SK-N-SH treated with all-trans-retinoic acid at 6 μM for 48 hours (cell line): ENCODE results near the gene ZNF385B.
"Not testable (repeated sequence)": the region's sequence is repeated elsewhere in the genome, so short reads cannot be mapped to it uniquely, and the experiment has no call there.

ENCODE experiments used
- ATAC-seq: fragments of 200-7000 bp; cut with Tn5 transposase; 3 replicates; pipeline ENCODE4 v1.9.1; 2020; ENCODE audit warnings: mild to moderate bottlenecking, moderate library complexity
- ARNTL ChIP-seq: fragments of 450-650 bp; formaldehyde crosslinking; IDR thresholded peaks from 2 replicates; pipeline ENCODE4 v1.5.0; 2020; ENCODE audit warnings: low read depth, mild to moderate bottlenecking, moderate library complexity, borderline replicate concordance
- CSRNP3 ChIP-seq: fragments of 250-450 bp; sonication (Bioruptor Pico); IDR thresholded peaks from 2 replicates; pipeline ENCODE4 v1.5.1; 2021; ENCODE audit warnings: mild to moderate bottlenecking, moderate library complexity
- ESRRG ChIP-seq: fragments of 250-450 bp; sonication (Bioruptor Pico); IDR thresholded peaks from 2 replicates; pipeline ENCODE4 v1.6.1; 2021; ENCODE audit warnings: mild to moderate bottlenecking
- ISL1 ChIP-seq: fragments of 250-450 bp; sonication (Bioruptor Pico); IDR thresholded peaks from 2 replicates; pipeline ENCODE4 v2.1.2; 2022; ENCODE audit warnings: mild to moderate bottlenecking, moderate library complexity
- OSR1 ChIP-seq: fragments of 250-450 bp; sonication (Bioruptor Pico); IDR thresholded peaks from 2 replicates; pipeline ENCODE4 v1.8.0; 2022; ENCODE audit warnings: moderate library complexity, mild to moderate bottlenecking, inconsistent platforms
- PATZ1 ChIP-seq: fragments of 250-450 bp; sonication (Bioruptor Pico); IDR thresholded peaks from 2 replicates; pipeline ENCODE4 v1.8.0; 2020; ENCODE audit warnings: mild to moderate bottlenecking, moderate library complexity, borderline replicate concordance
- POU6F1 ChIP-seq: fragments of 250-450 bp; sonication (Bioruptor Pico); IDR thresholded peaks from 2 replicates; pipeline ENCODE4 v1.8.0; 2021; ENCODE audit warnings: low read depth, mild to moderate bottlenecking, moderate library complexity, borderline replicate concordance
- PPARA ChIP-seq: fragments of 250-450 bp; sonication (Bioruptor Pico); IDR thresholded peaks from 2 replicates; pipeline ENCODE4 v1.5.0; 2020; ENCODE audit warnings: mild to moderate bottlenecking, borderline replicate concordance
- TCF4 ChIP-seq: fragments of 250-450 bp; sonication (Bioruptor Pico); IDR thresholded peaks from 2 replicates; pipeline ENCODE4 v1.8.0; 2021; ENCODE audit warnings: mild to moderate bottlenecking, moderate library complexity, borderline replicate concordance
- TOX ChIP-seq: fragments of 250-450 bp; sonication (Bioruptor Pico); IDR thresholded peaks from 2 replicates; pipeline ENCODE4 v1.8.0; 2021; ENCODE audit warnings: mild to moderate bottlenecking, moderate library complexity, borderline replicate concordance
- ZC3H10 ChIP-seq: fragments of 250-450 bp; sonication (Bioruptor Pico); IDR thresholded peaks from 2 replicates; pipeline ENCODE4 v1.5.1; 2021; ENCODE audit warnings: mild to moderate bottlenecking, moderate library complexity
- ZFP3 ChIP-seq: fragments of 250-450 bp; sonication (Bioruptor Pico); IDR thresholded peaks from 2 replicates; pipeline ENCODE4 v1.5.0; 2020; ENCODE audit warnings: mild to moderate bottlenecking, moderate library complexity
- ZFP30 ChIP-seq: fragments of 450-650 bp; formaldehyde crosslinking; IDR thresholded peaks from 2 replicates; pipeline ENCODE4 v1.5.0; 2022; ENCODE audit warnings: mild to moderate bottlenecking, moderate library complexity
- ZNF565 ChIP-seq: fragments of 450-650 bp; formaldehyde crosslinking; conservative IDR thresholded peaks from 2 replicates; pipeline ENCODE4 v1.5.0; 2020; ENCODE audit warnings: low read depth, mild to moderate bottlenecking, moderate library complexity

The ZNF385B gene

GRCh38 chr2:179460181-179460929, 401.1 kb downstream of the ZNF385B start:
- TF ChIP-seq PATZ1 (CRISPR knock-in tag) (no peak), ZNF565 (CRISPR knock-in tag) (no peak), ZFP3 (CRISPR knock-in tag) (no peak), OSR1 (CRISPR knock-in tag) (no peak; the same call in 1 of the 2 replicates), TOX (CRISPR knock-in tag) (no peak), POU6F1 (CRISPR knock-in tag) (no peak), CSRNP3 (CRISPR knock-in tag) (no peak), ZFP30 (CRISPR knock-in tag) (no peak), PPARA (CRISPR knock-in tag) (no peak)
- ATAC-seq, result peak; percentile 56

GRCh38 chr2:179458113-179458512, 403.3 kb downstream of the ZNF385B start:
- ATAC-seq, result not testable (repeated sequence)

GRCh38 chr2:179455824-179456223, 405.6 kb downstream of the ZNF385B start:
- TF ChIP-seq ZC3H10 (CRISPR knock-in tag) (no peak), ZNF565 (CRISPR knock-in tag) (no peak), CSRNP3 (CRISPR knock-in tag) (no peak), ISL1 (no peak), ZFP3 (CRISPR knock-in tag) (no peak), ARNTL (CRISPR knock-in tag) (no peak), TCF4 (CRISPR knock-in tag) (no peak), ESRRG (CRISPR knock-in tag) (no peak), PATZ1 (CRISPR knock-in tag) (no peak)
- ATAC-seq, result 0 out of 3 replicates have a peak, but pooled peaks have one; percentile 24

GRCh38 chr2:179455172-179455524, 406.3 kb downstream of the ZNF385B start:
- no peak for TF ChIP-seq CSRNP3 (CRISPR knock-in tag)
- 0 out of 2 replicates have a peak, but pooled peaks have one; percentile 31 for TF ChIP-seq ZFP3 (CRISPR knock-in tag)
- TF ChIP-seq ISL1, result 0 out of 2 replicates have a peak, but pooled peaks have one; percentile 8
- peak; percentile 55 for ATAC-seq
